Activated T-helper 1 cell treated with anti-CD3 and anti-CD28 coated beads, Interleukin-2, amount 50 U/mL, for 16 hours (primary cell): Measurements from ENCODE around the gene HLA-DMA.

Experiments used
- DNase-seq, 2 donors: peaks; one replicate each; pipeline ENCODE4 v3.0.0-alpha.2; 2020; ENCODE audit warnings: low read depth in 1 of 2, low spot score in 1 of 2

The HLA-DMA gene

GRCh38 chr6:32974541-32975308 is 21.8 kb upstream of the HLA-DMA start:
- no peak for DNase-seq

- no peak for DNase-seq
Measured at GRCh38 chr6:32974016-32974333, 21.1 kb upstream of the HLA-DMA start.

- peak in 1 of 2 donors; percentile 43 for DNase-seq
Measured at GRCh38 chr6:32973144-32974015, 20.5 kb upstream of the HLA-DMA start.

GRCh38 chr6:32972353-32973143 is 19.7 kb upstream of the HLA-DMA start:
- peak; percentile 26 to 42 for DNase-seq

- DNase-seq, result peak; percentile 99 to 100
Measured at GRCh38 chr6:32971581-32972352, 18.9 kb upstream of the HLA-DMA start.

- DNase-seq, result no peak
Measured at GRCh38 chr6:32971242-32971580, 18.3 kb upstream of the HLA-DMA start.

- peak; percentile 51 to 69 for DNase-seq
Measured at GRCh38 chr6:32970413-32971241, 17.7 kb upstream of the HLA-DMA start.

GRCh38 chr6:32969685-32970412 is 17.0 kb upstream of the HLA-DMA start:
- peak; percentile 44 to 58 for DNase-seq

- DNase-seq, result peak in 1 of 2 donors; percentile 68
Measured at GRCh38 chr6:32968867-32969684, 16.2 kb upstream of the HLA-DMA start.

- DNase-seq, result peak; percentile 91 to 97
Measured at GRCh38 chr6:32968093-32968866, 15.4 kb upstream of the HLA-DMA start, which contains the start of gene BRD2. TSS of gene BRD2 (plus strand) at chr6:32968594. CDS start at chr6:32972899, 4,305 bp downstream.

GRCh38 chr6:32967151-32968091 is 14.5 kb upstream of the HLA-DMA start:
- DNase-seq, result no peak

- no peak for DNase-seq
Measured at GRCh38 chr6:32964776-32965175, 11.9 kb upstream of the HLA-DMA start.

GRCh38 chr6:32963866-32964265 is 11.0 kb upstream of the HLA-DMA start:
- DNase-seq, result no peak

GRCh38 chr6:32962213-32962826 is 9.4 kb upstream of the HLA-DMA start:
- no peak for DNase-seq

- DNase-seq, result no peak
Measured at GRCh38 chr6:32960563-32960962, 7.7 kb upstream of the HLA-DMA start.

GRCh38 chr6:32956176-32956575 is 3.3 kb upstream of the HLA-DMA start:
- no peak for DNase-seq
